Epidermal melanocyte (primary cell): ENCODE results near the gene ZFP64.
A peak's percentile ranks its signal among the peaks of the same experiment; 100 is the strongest.
"Not testable (repeated sequence)": the region's sequence is repeated elsewhere in the genome, so short reads cannot be mapped to it uniquely, and the experiment has no call there.

ENCODE experiments used
- DNase-seq: peaks from one replicate; pipeline ENCODE4 v3.0.0; 2011; ENCODE audit warnings: low spot score; ENCODE audit not compliant: insufficient read length

ZFP64 gene

GRCh38 chr20:52160049-52160570, 31.5 kb downstream of the ZFP64 start:
- DNase-seq = no peak

- no peak for DNase-seq
These were observed 37.0 kb downstream of the ZFP64 start for GRCh38 chr20:52154575-52154974.

GRCh38 chr20:52153896-52154295, 37.7 kb downstream of the ZFP64 start:
- no peak for DNase-seq

GRCh38 chr20:52152921-52153320, 38.7 kb downstream of the ZFP64 start:
- DNase-seq = no peak

- DNase-seq = no peak
These were observed 39.2 kb downstream of the ZFP64 start for GRCh38 chr20:52152416-52152815.

GRCh38 chr20:52150440-52151258, 40.9 kb downstream of the ZFP64 start:
- DNase-seq = peak; percentile 84

- DNase-seq = no peak
These were observed 46.0 kb downstream of the ZFP64 start for GRCh38 chr20:52145587-52145986.

- DNase-seq = no peak
These were observed 48.3 kb downstream of the ZFP64 start for GRCh38 chr20:52143277-52143676.

GRCh38 chr20:52142757-52143156, 48.8 kb downstream of the ZFP64 start:
- no peak for DNase-seq

GRCh38 chr20:52139986-52140385, 51.6 kb downstream of the ZFP64 start:
- DNase-seq = no peak

- no peak for DNase-seq
These were observed 53.7 kb downstream of the ZFP64 start for GRCh38 chr20:52137850-52138249.

- not testable (repeated sequence) for DNase-seq
These were observed 57.9 kb downstream of the ZFP64 start for GRCh38 chr20:52133714-52134113.

- DNase-seq = no peak
These were observed 59.2 kb downstream of the ZFP64 start for GRCh38 chr20:52132337-52132736.

GRCh38 chr20:52131048-52131643, 60.4 kb downstream of the ZFP64 start:
- DNase-seq = no peak

- no peak for DNase-seq
These were observed 61.2 kb downstream of the ZFP64 start for GRCh38 chr20:52130406-52130805.

GRCh38 chr20:52129611-52130010, 62.0 kb downstream of the ZFP64 start:
- DNase-seq = no peak

- no peak for DNase-seq
These were observed 64.3 kb downstream of the ZFP64 start for GRCh38 chr20:52127309-52127708.

- DNase-seq = no peak
These were observed 66.8 kb downstream of the ZFP64 start for GRCh38 chr20:52124821-52125220.

GRCh38 chr20:52118696-52119095, 72.9 kb downstream of the ZFP64 start:
- no peak for DNase-seq

GRCh38 chr20:52118016-52118623, 73.5 kb downstream of the ZFP64 start:
- DNase-seq = no peak

- no peak for DNase-seq
These were observed 81.1 kb downstream of the ZFP64 start for GRCh38 chr20:52110456-52110855.
